Measurements from ENCODE around the gene VSTM2B. TPM values are rescaled to one million over a fixed set of nuclear protein-coding genes. Genes with fewer than 3 reads are reported as not detected.

The VSTM2B gene
- total and polyA plus RNA-seq, 2 of the 13 experiments (the other 11 are each of a cell fraction or from before 2014, with no cell fraction given): not detected

DNA sequence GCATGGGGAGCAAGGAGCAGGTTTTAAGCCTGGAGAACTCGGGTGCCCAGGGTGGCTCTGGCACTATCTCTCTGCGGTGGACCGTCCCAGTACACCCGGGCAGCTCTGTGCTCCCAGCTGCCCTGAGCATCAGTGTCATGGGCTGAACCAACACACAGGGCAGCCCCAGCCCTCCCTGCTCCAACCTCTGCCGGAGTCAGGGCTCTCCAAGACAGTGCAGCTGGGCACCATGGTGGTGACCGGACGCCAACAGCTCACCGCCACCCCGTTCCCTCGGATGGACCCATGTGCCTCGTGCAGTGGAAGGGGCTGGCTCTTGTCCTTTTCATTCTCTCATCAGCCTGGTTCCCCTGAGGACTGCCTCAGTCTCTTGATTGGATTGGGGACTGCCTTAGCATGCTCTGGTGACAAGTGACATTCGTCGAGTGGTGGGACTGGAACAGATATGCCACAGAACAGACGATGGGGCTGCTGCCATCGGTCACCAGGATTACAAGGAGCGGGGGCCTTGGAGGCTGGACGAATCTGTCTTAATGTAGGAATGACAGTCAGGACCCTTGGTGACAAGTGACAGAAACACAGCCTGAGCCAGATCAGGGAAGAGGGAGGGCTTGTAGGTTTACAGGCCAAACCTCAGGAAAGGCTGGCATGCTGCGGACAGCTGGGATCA is 25.7 kb upstream of the VSTM2B start (continued):
- TF ChIP-seq, protein P1, sequence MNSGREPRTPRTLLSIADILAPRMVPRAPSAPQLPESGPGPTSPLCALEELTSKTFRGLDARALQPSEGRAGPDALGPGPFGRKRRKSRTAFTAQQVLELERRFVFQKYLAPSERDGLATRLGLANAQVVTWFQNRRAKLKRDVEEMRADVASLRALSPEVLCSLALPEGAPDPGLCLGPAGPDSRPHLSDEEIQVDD (CRISPR knock-in tag; IDR thresholded peaks at IDR 0.05; ENCODE audit: borderline replicate concordance): no peak
- no peak for TF ChIP-seq ZSCAN21 (CRISPR knock-in tag; IDR thresholded peaks at IDR 0.05; ENCODE audit: borderline replicate concordance)
- no peak for TF ChIP-seq ZNF296 (CRISPR knock-in tag; conservative IDR thresholded peaks at IDR 0.05)
- no peak for TF ChIP-seq ZNF121 (CRISPR knock-in tag; IDR thresholded peaks at IDR 0.05)
- TF ChIP-seq, protein P2, sequence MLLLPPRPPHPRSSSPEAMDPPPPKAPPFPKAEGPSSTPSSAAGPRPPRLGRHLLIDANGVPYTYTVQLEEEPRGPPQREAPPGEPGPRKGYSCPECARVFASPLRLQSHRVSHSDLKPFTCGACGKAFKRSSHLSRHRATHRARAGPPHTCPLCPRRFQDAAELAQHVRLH (CRISPR knock-in tag; IDR thresholded peaks at IDR 0.05; ENCODE audit: borderline replicate concordance, low read depth): no peak

DNA sequence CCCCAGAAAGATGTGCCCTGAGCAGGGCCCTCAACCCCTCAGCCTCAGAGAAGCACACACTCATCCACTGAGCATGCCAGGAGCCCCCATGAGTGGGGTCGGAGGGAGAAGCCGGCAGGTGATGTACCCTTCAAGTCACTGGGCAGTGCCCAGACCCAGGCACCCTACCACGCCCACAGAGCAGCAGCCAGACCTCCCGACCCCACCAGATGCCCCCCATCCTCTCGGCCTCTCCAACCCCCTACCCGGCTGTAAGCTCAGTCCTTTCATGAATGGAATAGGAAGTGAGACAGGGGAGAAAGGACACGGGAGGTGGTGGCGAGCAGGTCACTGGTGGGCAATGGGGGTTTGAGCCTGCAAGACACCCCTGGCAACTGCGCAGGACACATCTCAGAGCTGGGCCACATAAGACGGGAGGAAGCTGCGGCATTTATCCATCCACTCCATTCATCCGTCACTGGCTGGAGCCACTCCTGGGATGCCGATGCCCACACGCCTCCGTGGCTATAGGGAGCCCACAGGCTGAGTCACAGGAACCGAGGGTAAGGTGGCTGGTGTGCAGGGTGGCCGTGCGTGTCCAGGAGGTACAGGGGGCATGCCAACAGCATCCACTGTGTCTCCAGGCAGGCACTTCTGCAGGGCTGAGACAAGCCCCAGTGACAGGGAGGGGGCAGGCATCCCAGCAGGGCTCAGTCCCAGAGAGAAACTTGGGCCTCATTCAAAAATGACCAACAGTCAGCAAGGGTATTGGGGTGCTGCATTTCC is 23.8 kb upstream of the VSTM2B start:
- ATAC-seq: no peak
- H3K9ac ChIP-seq (ENCODE audit: insufficient read depth, low read depth, low read length): no peak overlapping the region
- H3K4me2 ChIP-seq (ENCODE audit: low read depth, low read length): no peak overlapping the region
- intact Hi-C loops (cut with micrococcal nuclease; ENCODE audit: unreplicated experiment): no loop called here
- 9% methylated on average over 8 of the region's 18 CpGs for WGBS (ENCODE audit: low lambda C conversion rate)
- H2AFZ ChIP-seq (ENCODE audit: low read length): no peak overlapping the region
- H3K4me1 ChIP-seq (ENCODE audit: insufficient read depth, low read length): no peaks in the 10 kb centered on the region
- no peaks in the 10 kb centered on the region for H3K9me3 ChIP-seq (ENCODE audit: low read length)
- no TSS peak for BruUV-seq (replicated peaks)
- ChIA-PET CTCF (ENCODE audit: low intra/inter-chr PET ratio, low total read pairs) (no interaction called here), POLR2A (no interaction called here)
- H3K27me3 ChIP-seq (ENCODE audit: control insufficient read depth in 1 of 2, insufficient read depth in 2 of 2, low read length in 2 of 2): peaks cover 3 to 26% of the 10 kb centered on the region in 2 experiments; a peak in 2 of 5 replicates
- in situ Hi-C loops (cut with HindIII; ENCODE audit: extremely low pct_ligation_motif_present, low pct_unique_long_range_greater_than_20kb): no loop called here
- no peaks in the 10 kb centered on the region for H3K36me3 ChIP-seq (replicated peaks in 1 of 2; ENCODE audit: control insufficient read depth in 1 of 2, insufficient read depth in 2 of 2, low read length in 2 of 2)
- FAIRE-seq: no peak
- H4K20me1 ChIP-seq (ENCODE audit: insufficient read depth, low read length): no peaks in the 10 kb centered on the region
- no peaks in the 10 kb centered on the region for H3K79me2 ChIP-seq (ENCODE audit: insufficient read depth, low read length)
- no peak overlapping the region for H3K4me3 ChIP-seq (replicated peaks in 1 of 3; ENCODE audit: insufficient read depth in 1 of 3, low read depth in 2 of 3, low read length in 3 of 3)
- DNase-seq (ENCODE audit: low spot score): no peak
- H3K27ac ChIP-seq (ENCODE audit: extremely low read length, insufficient read depth, low read length): no peak overlapping the region
- TF ChIP-seq CEBPG (CRISPR knock-in tag; IDR thresholded peaks at IDR 0.05): no peak
- no peak for TF ChIP-seq ZNF496 (CRISPR knock-in tag; IDR thresholded peaks at IDR 0.05; ENCODE audit: insufficient replicate concordance)
- no peak for TF ChIP-seq ZNF468 (CRISPR knock-in tag; IDR thresholded peaks at IDR 0.05)
- TF ChIP-seq, protein P3, sequence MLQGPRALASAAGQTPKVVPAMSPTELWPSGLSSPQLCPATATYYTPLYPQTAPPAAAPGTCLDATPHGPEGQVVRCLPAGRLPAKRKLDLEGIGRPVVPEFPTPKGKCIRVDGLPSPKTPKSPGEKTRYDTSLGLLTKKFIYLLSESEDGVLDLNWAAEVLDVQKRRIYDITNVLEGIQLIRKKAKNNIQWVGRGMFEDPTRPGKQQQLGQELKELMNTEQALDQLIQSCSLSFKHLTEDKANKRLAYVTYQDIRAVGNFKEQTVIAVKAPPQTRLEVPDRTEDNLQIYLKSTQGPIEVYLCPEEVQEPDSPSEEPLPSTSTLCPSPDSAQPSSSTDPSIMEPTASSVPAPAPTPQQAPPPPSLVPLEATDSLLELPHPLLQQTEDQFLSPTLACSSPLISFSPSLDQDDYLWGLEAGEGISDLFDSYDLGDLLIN (CRISPR knock-in tag; IDR thresholded peaks at IDR 0.05; ENCODE audit: borderline replicate concordance): no peak
- no peak for TF ChIP-seq TBL1XR1 (IDR thresholded peaks at IDR 0.05; ENCODE audit: borderline replicate concordance, low read length, partially characterized antibody)
- no peak for TF ChIP-seq MAFK (conservative IDR thresholded peaks at IDR 0.05 in 1 of 2, IDR thresholded peaks at IDR 0.05 in 1 of 2; ENCODE audit: low read length in 2 of 2)
- TF ChIP-seq HNRNPH1 (optimal IDR thresholded peaks at IDR 0.05; ENCODE audit: low read depth, low read length): no peak
- TF ChIP-seq STAG1 (CRISPR knock-in tag; IDR thresholded peaks at IDR 0.05): no peak
- TF ChIP-seq ZNF607 (CRISPR knock-in tag; IDR thresholded peaks at IDR 0.05; ENCODE audit: borderline replicate concordance): no peak
- no peak for TF ChIP-seq MED8 (CRISPR knock-in tag; IDR thresholded peaks at IDR 0.05; ENCODE audit: insufficient replicate concordance)
- no peak for TF ChIP-seq PLRG1 (conservative IDR thresholded peaks at IDR 0.05)
- no peak for TF ChIP-seq ZNF256 (CRISPR knock-in tag; conservative IDR thresholded peaks at IDR 0.05)
- no peak for TF ChIP-seq PBX3 (CRISPR knock-in tag; IDR thresholded peaks at IDR 0.05; ENCODE audit: borderline replicate concordance)
- TF ChIP-seq ATM (IDR thresholded peaks at IDR 0.05; ENCODE audit: borderline replicate concordance): no peak
